Naive B cell (primary cell): ENCODE data around the gene UBE2E2. TPM values are rescaled to one million over a fixed set of nuclear protein-coding genes. Genes with fewer than 3 reads are reported as not detected.

ENCODE experiments used
- ATAC-seq, 2 donors: fragments of 150-1000 bp; cut with Tn5 transposase; 2 replicates each; pipeline ENCODE4 v1.10.0; 2021; ENCODE audit warnings: low read depth in 2 of 2, mild to moderate bottlenecking in 2 of 2, moderate library complexity in 2 of 2
- DNase-seq: peaks from one replicate; pipeline ENCODE4 v3.0.0; 2022
- H3K27ac Mint-ChIP-seq, 6 donors: one replicate each; pipeline ENCODE4 v1.8.0; 2020 to 2022; ENCODE audit warnings: mild to moderate bottlenecking in 6 of 6, mixed read lengths in 6 of 6, moderate library complexity in 5 of 6, inconsistent platforms in 2 of 6
- H3K27me3 Mint-ChIP-seq, 3 donors: one replicate each; pipeline ENCODE4 v1.8.0; 2021 to 2022; ENCODE audit warnings: mixed read lengths in 3 of 3, mild to moderate bottlenecking in 1 of 3
- H3K36me3 Mint-ChIP-seq, 2 donors: one replicate each; pipeline ENCODE4 v1.8.0; 2020 to 2022; ENCODE audit warnings: mixed read lengths in 2 of 2, inconsistent platforms in 1 of 2, mild to moderate bottlenecking in 1 of 2
- H3K4me1 Mint-ChIP-seq, 3 donors: one replicate each; pipeline ENCODE4 v1.8.0; 2020 to 2022; ENCODE audit warnings: mixed read lengths in 3 of 3, inconsistent platforms in 1 of 3, mild to moderate bottlenecking in 1 of 3, moderate library complexity in 1 of 3
- H3K4me3 Mint-ChIP-seq, 8 donors: one replicate each; pipeline ENCODE4 v1.8.0; 2020 to 2022; ENCODE audit warnings: mild to moderate bottlenecking in 8 of 8, mixed read lengths in 8 of 8, moderate library complexity in 8 of 8, inconsistent platforms in 2 of 8
- H3K9me3 Mint-ChIP-seq, 7 donors: one replicate each; pipeline ENCODE4 v1.8.0; 2020 to 2022; ENCODE audit warnings: mixed read lengths in 7 of 7, mild to moderate bottlenecking in 5 of 7, inconsistent platforms in 2 of 7, moderate library complexity in 1 of 7
- polyA plus RNA-seq, 6 donors: library from polyadenylated mRNA; unstranded; fragments of 300-500 nt; fragmentation: Illumina TruSeq; gene quantifications; one replicate each; pipeline ENCODE4 v1.2.3, GENCODE V29; 2021; ENCODE audit warnings: low read depth in 6 of 6

UBE2E2 gene
- polyA plus RNA-seq, 6 donors from 2014 or later = 101 to 162 (median 121) TPM

GRCh38 chr3:23404246-23404645 lies 201.1 kb downstream of the UBE2E2 start:
- peaks cover 37 to 63% (median 58%) of the 10 kb centered on the region in 3 donors for H3K4me1 Mint-ChIP-seq
- H3K27ac Mint-ChIP-seq = peak overlapping the region in 1 of 6 donors; percentile 34
- peak overlapping the region in 2 of 8 donors; percentile 9 to 29 for H3K4me3 Mint-ChIP-seq
- H3K36me3 Mint-ChIP-seq = no peaks in the 10 kb centered on the region
- ATAC-seq (no peak), DNase-seq (no peak)
- H3K27me3 Mint-ChIP-seq = no peaks in the 10 kb centered on the region
- no peaks in the 10 kb centered on the region for H3K9me3 Mint-ChIP-seq

DNA sequence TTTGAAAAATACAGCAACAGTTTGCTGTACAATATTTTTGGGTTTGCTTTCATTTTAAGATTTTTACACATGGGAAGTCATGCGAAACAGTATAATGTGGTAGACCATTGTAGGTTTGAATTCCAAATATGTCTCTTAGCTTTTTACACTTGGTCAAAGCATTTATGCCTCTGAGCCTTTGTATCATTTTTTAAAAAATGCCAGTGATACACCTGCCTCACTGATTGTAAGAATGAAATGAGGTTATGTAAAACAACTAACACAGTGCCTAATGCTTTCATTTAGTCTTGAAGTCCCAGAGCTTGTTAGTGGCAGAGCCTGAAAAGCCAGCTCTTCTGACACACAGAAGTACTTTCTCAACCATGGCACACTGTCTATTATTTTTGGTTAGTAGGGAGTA lies 202.0 kb downstream of the UBE2E2 start:
- H3K4me3 Mint-ChIP-seq = peak overlapping the region in 6 of 8 donors; percentile 0 to 48 (median 37)
- peak overlapping the region in 1 of 6 donors; percentile 49 for H3K27ac Mint-ChIP-seq
- H3K27me3 Mint-ChIP-seq = no peaks in the 10 kb centered on the region
- ATAC-seq (peak; percentile 51 to 54), DNase-seq (no peak)
- peaks cover 44 to 70% (median 62%) of the 10 kb centered on the region in 3 donors for H3K4me1 Mint-ChIP-seq
- no peaks in the 10 kb centered on the region for H3K36me3 Mint-ChIP-seq
- H3K9me3 Mint-ChIP-seq = no peaks in the 10 kb centered on the region

DNA sequence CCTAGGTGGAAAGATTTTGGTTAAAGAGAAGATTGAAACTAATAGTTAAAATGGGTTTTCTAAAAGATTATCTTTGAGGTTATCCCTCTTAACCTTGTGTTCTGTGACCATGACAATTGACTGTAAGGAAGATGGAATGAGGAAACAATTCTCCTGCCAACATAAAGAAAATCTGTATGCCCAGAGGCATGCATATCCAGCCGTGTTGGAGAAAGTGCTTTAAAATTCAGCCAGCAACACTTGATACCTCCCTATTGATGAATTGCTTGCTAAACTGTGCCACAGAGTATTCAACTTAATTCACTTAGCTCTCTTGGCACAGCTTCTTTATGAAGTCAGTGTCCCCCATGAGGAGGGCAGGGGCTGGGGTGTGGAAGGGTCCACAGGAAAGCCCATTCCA lies 203.5 kb downstream of the UBE2E2 start:
- ATAC-seq (no peak), DNase-seq (no peak)
- Mint-ChIP-seq H3K27ac (peak overlapping the region in 1 of 6 donors; percentile 16), H3K9me3 (no peaks in the 10 kb centered on the region), H3K4me3 (no peak overlapping the region), H3K4me1 (peaks cover 48 to 72% (median 66%) of the 10 kb centered on the region in 3 donors), H3K27me3 (no peaks in the 10 kb centered on the region), H3K36me3 (no peaks in the 10 kb centered on the region)

GRCh38 chr3:23418026-23418425 lies 214.9 kb downstream of the UBE2E2 start:
- no peak for DNase-seq
- ATAC-seq = no peak
- Mint-ChIP-seq H3K4me3 (no peak overlapping the region), H3K27me3 (no peaks in the 10 kb centered on the region), H3K9me3 (peaks cover 0 to 8% (median 0%) of the 10 kb centered on the region in 7 donors), H3K36me3 (peaks cover 0 to 14% of the 10 kb centered on the region in 2 donors), H3K27ac (no peak overlapping the region), H3K4me1 (peaks cover 44 to 74% (median 56%) of the 10 kb centered on the region in 3 donors)

GRCh38 chr3:23421811-23422516 lies 218.8 kb downstream of the UBE2E2 start:
- DNase-seq (no peak), ATAC-seq (no peak)
- peaks cover 6 to 15% (median 8%) of the 10 kb centered on the region in 7 donors for H3K9me3 Mint-ChIP-seq
- peak overlapping the region in 1 of 6 donors; percentile 67 for H3K27ac Mint-ChIP-seq
- H3K4me3 Mint-ChIP-seq = peak overlapping the region in 1 of 8 donors; percentile 15
- peaks cover 38 to 67% (median 57%) of the 10 kb centered on the region in 3 donors for H3K4me1 Mint-ChIP-seq
- no peaks in the 10 kb centered on the region for H3K27me3 Mint-ChIP-seq
- H3K36me3 Mint-ChIP-seq = peaks cover 13 to 15% of the 10 kb centered on the region in 2 donors

GRCh38 chr3:23422517-23422851 lies 219.4 kb downstream of the UBE2E2 start:
- H3K36me3 Mint-ChIP-seq = peaks cover 13 to 15% of the 10 kb centered on the region in 2 donors
- peak overlapping the region in 1 of 6 donors; percentile 67 for H3K27ac Mint-ChIP-seq
- no peak for ATAC-seq
- peaks cover 35 to 63% (median 55%) of the 10 kb centered on the region in 3 donors for H3K4me1 Mint-ChIP-seq
- DNase-seq = no peak
- peak overlapping the region in 1 of 8 donors; percentile 27 for H3K4me3 Mint-ChIP-seq
- no peaks in the 10 kb centered on the region for H3K27me3 Mint-ChIP-seq
- peaks cover 6 to 16% (median 9%) of the 10 kb centered on the region in 7 donors for H3K9me3 Mint-ChIP-seq

- DNase-seq = no peak
- Mint-ChIP-seq H3K27me3 (no peaks in the 10 kb centered on the region), H3K4me3 (no peak overlapping the region), H3K9me3 (peaks cover 6 to 22% (median 9%) of the 10 kb centered on the region in 7 donors), H3K4me1 (peaks cover 27 to 48% (median 39%) of the 10 kb centered on the region in 3 donors), H3K36me3 (peaks cover 13 to 15% of the 10 kb centered on the region in 2 donors), H3K27ac (no peak overlapping the region)
- no peak for ATAC-seq
Measured at GRCh38 chr3:23425410-23425809, 222.3 kb downstream of the UBE2E2 start.

DNA sequence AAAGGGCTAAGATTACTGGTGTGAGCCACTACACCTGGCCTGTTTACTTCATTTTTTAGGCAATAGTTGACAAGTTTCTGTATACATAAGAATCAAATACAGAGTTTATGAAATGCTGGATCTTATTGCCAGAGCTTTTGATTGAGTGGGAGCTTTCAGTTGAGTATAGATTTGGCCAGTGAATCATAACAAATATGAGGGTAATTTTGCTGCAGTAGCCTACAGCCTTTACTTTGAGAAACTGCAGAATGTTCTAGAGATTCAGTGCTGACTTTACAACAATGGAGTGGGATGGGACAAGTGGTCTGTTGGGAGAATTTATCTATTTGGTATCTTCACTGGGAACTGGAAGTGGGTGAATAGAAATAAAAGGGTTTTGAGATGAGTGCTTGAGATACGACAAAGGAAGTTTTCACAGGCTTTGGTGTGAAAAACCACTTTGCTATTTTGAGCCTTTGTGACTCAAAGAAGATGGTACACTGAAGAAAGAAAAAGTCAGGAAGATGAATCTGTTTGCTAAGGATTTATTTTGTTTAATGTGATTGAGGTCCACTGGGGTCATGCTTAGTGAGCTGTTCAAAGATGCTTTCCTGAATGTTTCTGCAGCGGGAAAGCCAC lies 227.8 kb downstream of the UBE2E2 start:
- peak overlapping the region in 6 of 8 donors; percentile 2 to 53 (median 30) for H3K4me3 Mint-ChIP-seq
- DNase-seq = no peak
- no peaks in the 10 kb centered on the region for H3K27me3 Mint-ChIP-seq
- H3K4me1 Mint-ChIP-seq = peaks cover 27 to 29% (median 29%) of the 10 kb centered on the region in 3 donors
- peaks cover 0 to 17% (median 5%) of the 10 kb centered on the region in 7 donors for H3K9me3 Mint-ChIP-seq
- peaks cover 8% of the 10 kb centered on the region in 2 donors for H3K36me3 Mint-ChIP-seq
- ATAC-seq = no peak
- peak overlapping the region in 2 of 6 donors; percentile 31 to 62 for H3K27ac Mint-ChIP-seq

DNA sequence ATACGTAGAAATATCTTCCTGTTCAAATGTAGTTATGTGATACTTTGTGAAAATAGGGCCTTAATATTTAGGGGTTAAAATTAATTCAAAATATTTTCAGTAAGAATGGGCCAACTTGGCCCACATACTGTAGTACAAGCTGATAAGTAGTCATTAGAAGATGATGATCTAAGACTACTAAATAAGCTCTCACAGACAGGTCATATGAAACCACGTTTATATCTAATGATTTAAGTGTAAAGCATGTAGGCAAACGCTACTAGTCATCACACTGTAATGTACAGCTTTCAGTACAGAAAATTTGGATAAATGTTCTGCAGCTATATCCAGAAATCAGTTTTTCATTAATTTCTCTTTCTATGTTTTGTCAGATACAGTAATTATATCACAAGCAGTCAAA lies 228.6 kb downstream of the UBE2E2 start:
- ATAC-seq = no peak
- no peaks in the 10 kb centered on the region for H3K27me3 Mint-ChIP-seq
- peaks cover 0 to 11% (median 0%) of the 10 kb centered on the region in 7 donors for H3K9me3 Mint-ChIP-seq
- peaks cover 29 to 32% (median 31%) of the 10 kb centered on the region in 3 donors for H3K4me1 Mint-ChIP-seq
- no peaks in the 10 kb centered on the region for H3K36me3 Mint-ChIP-seq
- H3K27ac Mint-ChIP-seq = no peak overlapping the region
- H3K4me3 Mint-ChIP-seq = no peak overlapping the region
- no peak for DNase-seq

DNA sequence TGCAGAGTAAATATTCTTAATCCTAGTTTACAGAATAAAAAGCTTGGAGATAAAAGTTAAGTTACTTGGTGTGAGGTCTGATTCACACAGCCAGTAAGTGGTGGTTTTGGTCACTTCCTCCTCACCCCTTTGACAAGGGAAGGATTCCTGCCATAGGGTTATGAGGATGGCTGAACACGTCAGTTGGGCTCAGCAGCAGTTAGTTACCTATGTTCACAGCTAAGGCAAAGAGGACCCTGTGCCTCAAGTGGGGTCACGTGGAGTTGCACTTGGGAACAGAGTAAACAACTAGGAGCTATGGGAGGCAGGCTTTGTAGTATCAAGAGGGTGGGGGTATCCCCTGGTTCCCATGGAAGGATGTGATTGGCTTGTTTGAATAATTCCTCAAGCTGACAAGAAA lies 232.2 kb downstream of the UBE2E2 start:
- Mint-ChIP-seq H3K36me3 (no peaks in the 10 kb centered on the region), H3K4me3 (peak overlapping the region in 1 of 8 donors; percentile 7), H3K9me3 (peaks cover 0 to 3% (median 0%) of the 10 kb centered on the region in 7 donors), H3K27ac (peak overlapping the region in 3 of 6 donors; percentile 48 to 89 (median 78)), H3K27me3 (no peaks in the 10 kb centered on the region), H3K4me1 (peaks cover 50 to 54% (median 53%) of the 10 kb centered on the region in 3 donors)
- ATAC-seq = peak; percentile 41 to 60
- DNase-seq = no peak

DNA sequence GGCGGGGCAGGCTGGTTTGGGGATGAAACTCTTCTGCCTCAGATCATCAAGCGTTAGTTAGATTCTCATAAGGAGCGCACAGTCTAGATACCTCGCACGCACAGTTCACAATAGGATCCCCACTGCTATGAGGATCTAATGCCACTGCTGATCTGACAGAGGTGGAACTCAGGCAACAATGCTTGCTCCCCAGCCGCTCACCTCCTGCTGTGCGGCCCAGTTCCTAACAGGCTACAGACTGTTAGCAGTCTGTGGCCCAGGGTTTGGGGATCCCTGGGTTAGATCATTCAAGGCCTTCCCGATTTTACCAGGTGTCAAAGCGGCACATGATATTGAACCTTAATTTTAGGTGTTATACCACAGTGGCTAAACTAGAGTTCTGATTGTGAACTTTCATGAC lies 232.8 kb downstream of the UBE2E2 start:
- DNase-seq (no peak), ATAC-seq (no peak)
- H3K4me3 Mint-ChIP-seq = no peak overlapping the region
- peaks cover 50 to 54% (median 53%) of the 10 kb centered on the region in 3 donors for H3K4me1 Mint-ChIP-seq
- H3K27me3 Mint-ChIP-seq = no peaks in the 10 kb centered on the region
- peaks cover 0 to 3% (median 0%) of the 10 kb centered on the region in 7 donors for H3K9me3 Mint-ChIP-seq
- no peaks in the 10 kb centered on the region for H3K36me3 Mint-ChIP-seq
- peak overlapping the region in 2 of 6 donors; percentile 48 to 52 for H3K27ac Mint-ChIP-seq

- Mint-ChIP-seq H3K27ac (peak overlapping the region in 4 of 6 donors; percentile 3 to 87 (median 6)), H3K4me3 (no peak overlapping the region), H3K4me1 (peaks cover 53 to 57% (median 56%) of the 10 kb centered on the region in 3 donors), H3K27me3 (no peaks in the 10 kb centered on the region), H3K36me3 (no peaks in the 10 kb centered on the region), H3K9me3 (peaks cover 0 to 3% (median 0%) of the 10 kb centered on the region in 7 donors)
- no peak for ATAC-seq
- DNase-seq = no peak
Measured at GRCh38 chr3:23437484-23438145, 234.5 kb downstream of the UBE2E2 start.

DNA sequence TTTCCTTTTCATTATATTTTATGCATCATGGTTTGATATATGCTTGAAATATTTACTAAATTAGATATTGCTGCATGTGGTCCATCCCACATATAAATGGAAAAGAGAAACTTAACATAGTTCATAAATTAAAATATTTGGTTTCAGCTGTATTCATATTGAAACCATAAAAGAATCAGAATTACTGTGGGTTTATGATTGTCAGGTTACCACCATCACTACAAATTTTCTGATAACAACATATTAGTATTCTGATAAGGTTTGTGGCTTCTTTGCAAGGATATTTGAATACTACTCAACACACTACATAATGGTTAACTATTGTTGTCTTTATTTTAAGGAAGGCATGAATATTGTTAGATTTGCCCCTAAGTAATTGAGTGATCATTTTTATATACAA lies 235.5 kb downstream of the UBE2E2 start:
- ATAC-seq (no peak), DNase-seq (no peak)
- no peak overlapping the region for H3K4me3 Mint-ChIP-seq
- no peak overlapping the region for H3K27ac Mint-ChIP-seq
- peaks cover 0 to 3% (median 0%) of the 10 kb centered on the region in 7 donors for H3K9me3 Mint-ChIP-seq
- no peaks in the 10 kb centered on the region for H3K36me3 Mint-ChIP-seq
- peaks cover 63 to 67% (median 65%) of the 10 kb centered on the region in 3 donors for H3K4me1 Mint-ChIP-seq
- no peaks in the 10 kb centered on the region for H3K27me3 Mint-ChIP-seq
